ENCODE data around the gene ST8SIA1. TPM values are rescaled to one million over a fixed set of nuclear protein-coding genes. Genes with fewer than 3 reads are reported as not detected.

The ST8SIA1 gene
- total RNA-seq, 1 experiment from 2014 or later = not detected

DNA sequence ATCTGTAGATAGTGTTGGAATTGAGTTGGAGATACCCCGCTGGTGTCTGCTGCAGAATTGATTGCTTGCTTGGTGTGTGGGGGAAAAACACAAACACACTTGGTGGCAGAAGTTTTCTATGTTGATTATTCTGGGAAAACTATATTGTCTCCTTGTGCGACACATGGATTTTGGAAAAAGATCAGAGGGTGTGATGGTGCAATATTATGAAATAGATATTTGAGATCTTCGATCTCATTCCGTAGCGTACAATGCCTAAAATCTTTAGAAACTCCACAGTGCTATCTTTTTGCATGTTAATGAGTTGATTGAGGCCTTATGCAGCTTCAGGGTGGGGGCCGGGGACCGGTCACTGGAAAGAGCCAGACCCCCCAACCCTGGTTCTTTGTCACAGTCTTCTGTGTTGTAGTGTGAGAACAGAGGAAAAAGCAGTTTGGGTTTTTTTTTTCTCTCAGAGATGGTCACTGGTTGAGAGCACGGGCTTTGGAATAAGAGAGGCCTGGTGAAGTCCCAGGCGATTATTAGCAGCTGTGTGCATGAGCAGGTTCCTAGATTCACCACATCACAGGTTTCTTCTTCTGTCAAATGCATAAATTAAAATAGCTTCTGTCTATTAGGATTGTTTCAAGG lies 88.2 kb downstream of the ST8SIA1 start:
- POLR2A ChIA-PET = no interaction called here

More for the DNA sequence above, 88.2 kb downstream of the ST8SIA1 start:
- no peaks in the 10 kb centered on the region for H3K79me2 ChIP-seq (ENCODE audit: insufficient read depth, low read length)
- no TSS peak for BruUV-seq (replicated peaks)
- DNase-seq (ENCODE audit: low read depth, low spot score) (no peak), ATAC-seq (no peak)
- H3K9me2 ChIP-seq (ENCODE audit: insufficient read depth) = no peaks in the 10 kb centered on the region
- H3K36me3 ChIP-seq (ENCODE audit: control insufficient read depth in 1 of 2, insufficient read depth in 2 of 2, low read length in 2 of 2) = no peaks in the 10 kb centered on the region
- no peak overlapping the region for H3K4me2 ChIP-seq (ENCODE audit: low read length)
- H3K27me3 ChIP-seq (ENCODE audit: insufficient read depth, low read length) = no peaks in the 10 kb centered on the region
- no peaks in the 10 kb centered on the region for H3K9me3 ChIP-seq (ENCODE audit: control insufficient read depth in 1 of 2, insufficient read depth in 1 of 2, low read depth in 1 of 2, low read length in 2 of 2)
- ChIA-PET CTCF (no interaction called here), RAD21 (ENCODE audit: low non-redundant PET in 1 of 2, low total read pairs in 2 of 2, uncharacterized antibody in 2 of 2, unreplicated experiment in 2 of 2) (no interaction called here)
- no peak overlapping the region for H3K27ac ChIP-seq (ENCODE audit: low read depth, low read length)
- no peak overlapping the region for H2AFZ ChIP-seq (ENCODE audit: low read depth, low read length, poor library complexity, severe bottlenecking)
- H3K4me3 ChIP-seq (replicated peaks in 1 of 2; ENCODE audit: low read depth in 1 of 2, low read length in 2 of 2) = no peak overlapping the region
- no peaks in the 10 kb centered on the region for H4K20me1 ChIP-seq (ENCODE audit: insufficient read depth)
- TF ChIP-seq EGR1 (IDR thresholded peaks at IDR 0.05; ENCODE audit: low read depth) = no peak
- TF ChIP-seq EZH2 (IDR thresholded peaks at IDR 0.05) = no peak
- TF ChIP-seq, protein P1, sequence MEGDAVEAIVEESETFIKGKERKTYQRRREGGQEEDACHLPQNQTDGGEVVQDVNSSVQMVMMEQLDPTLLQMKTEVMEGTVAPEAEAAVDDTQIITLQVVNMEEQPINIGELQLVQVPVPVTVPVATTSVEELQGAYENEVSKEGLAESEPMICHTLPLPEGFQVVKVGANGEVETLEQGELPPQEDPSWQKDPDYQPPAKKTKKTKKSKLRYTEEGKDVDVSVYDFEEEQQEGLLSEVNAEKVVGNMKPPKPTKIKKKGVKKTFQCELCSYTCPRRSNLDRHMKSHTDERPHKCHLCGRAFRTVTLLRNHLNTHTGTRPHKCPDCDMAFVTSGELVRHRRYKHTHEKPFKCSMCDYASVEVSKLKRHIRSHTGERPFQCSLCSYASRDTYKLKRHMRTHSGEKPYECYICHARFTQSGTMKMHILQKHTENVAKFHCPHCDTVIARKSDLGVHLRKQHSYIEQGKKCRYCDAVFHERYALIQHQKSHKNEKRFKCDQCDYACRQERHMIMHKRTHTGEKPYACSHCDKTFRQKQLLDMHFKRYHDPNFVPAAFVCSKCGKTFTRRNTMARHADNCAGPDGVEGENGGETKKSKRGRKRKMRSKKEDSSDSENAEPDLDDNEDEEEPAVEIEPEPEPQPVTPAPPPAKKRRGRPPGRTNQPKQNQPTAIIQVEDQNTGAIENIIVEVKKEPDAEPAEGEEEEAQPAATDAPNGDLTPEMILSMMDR (IDR thresholded peaks at IDR 0.05 in 2 of 3, conservative IDR thresholded peaks at IDR 0.05 in 1 of 3; ENCODE audit: borderline replicate concordance in 1 of 3, insufficient read depth in 1 of 3, low read depth in 2 of 3, low read length in 2 of 3) = no peak
- TF ChIP-seq JUND (IDR thresholded peaks at IDR 0.05) = no peak
- TF ChIP-seq, protein P2, sequence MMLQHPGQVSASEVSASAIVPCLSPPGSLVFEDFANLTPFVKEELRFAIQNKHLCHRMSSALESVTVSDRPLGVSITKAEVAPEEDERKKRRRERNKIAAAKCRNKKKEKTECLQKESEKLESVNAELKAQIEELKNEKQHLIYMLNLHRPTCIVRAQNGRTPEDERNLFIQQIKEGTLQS (IDR thresholded peaks at IDR 0.05) = no peak
- TF ChIP-seq CBX3 (IDR thresholded peaks at IDR 0.05; ENCODE audit: low read depth) = no peak
- no peak for TF ChIP-seq ZFX (IDR thresholded peaks at IDR 0.05)
- no peak for TF ChIP-seq POLR2A (IDR thresholded peaks at IDR 0.05; ENCODE audit: borderline replicate concordance, extremely low read depth, insufficient read depth, insufficient read length)
- TF ChIP-seq RAD21 (IDR thresholded peaks at IDR 0.05; ENCODE audit: low read depth) = no peak
- TF ChIP-seq ZNF274 (IDR thresholded peaks at IDR 0.05; ENCODE audit: low read depth, low read length) = no peak
- TF ChIP-seq, protein P3, sequence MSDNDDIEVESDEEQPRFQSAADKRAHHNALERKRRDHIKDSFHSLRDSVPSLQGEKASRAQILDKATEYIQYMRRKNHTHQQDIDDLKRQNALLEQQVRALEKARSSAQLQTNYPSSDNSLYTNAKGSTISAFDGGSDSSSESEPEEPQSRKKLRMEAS (IDR thresholded peaks at IDR 0.05) = no peak
- TF ChIP-seq FOSL1 (IDR thresholded peaks at IDR 0.05; ENCODE audit: low read depth) = no peak
- TF ChIP-seq YY1 (IDR thresholded peaks at IDR 0.05; ENCODE audit: extremely low read depth, insufficient replicate concordance, low read depth, low read length) = no peak
- TF ChIP-seq TCF7L2 (IDR thresholded peaks at IDR 0.05; ENCODE audit: borderline replicate concordance, extremely low read depth, insufficient read depth, insufficient read length) = no peak
- H3K4me1 ChIP-seq (ENCODE audit: control insufficient read depth in 1 of 2, insufficient read depth in 2 of 2, low read length in 2 of 2) = no peaks in the 10 kb centered on the region
- H3K9ac ChIP-seq (ENCODE audit: low read length) = no peak overlapping the region
- intact Hi-C loops (cut with micrococcal nuclease) = no loop called here
